Activated CD4-positive, alpha-beta memory T cell treated with anti-CD3 and anti-CD28 coated beads for 36 hours (primary cell): ENCODE data around the gene ENTREP3. TPM values are rescaled to one million over a fixed set of nuclear protein-coding genes. Genes with fewer than 3 reads are reported as not detected.

ENCODE experiments used
- CTCF ChIA-PET: fragments of 350-600 bp; sonication (Branson Sonifier 250); formaldehyde crosslinking; loops from one replicate; lab custom pipeline; 2021; ENCODE audit warnings: antibody characterized with exemption, inconsistent platforms; lab: Charles Lee
- POLR2A ChIA-PET: fragments of 350-600 bp; sonication (Branson Sonifier 250); formaldehyde crosslinking; loops from one replicate; lab custom pipeline; 2021; ENCODE audit warnings: antibody characterized with exemption; lab: Charles Lee
- DNase-seq: peaks from one replicate; pipeline ENCODE4 v3.0.0-alpha.2; 2020
- H3K27ac Mint-ChIP-seq: one replicate; pipeline ENCODE4 v1.8.0; 2021; ENCODE audit warnings: mixed read lengths
- H3K27me3 Mint-ChIP-seq: one replicate; pipeline ENCODE4 v1.8.0; 2021; ENCODE audit warnings: mixed read lengths
- H3K36me3 Mint-ChIP-seq: one replicate; pipeline ENCODE4 v1.8.0; 2021; ENCODE audit warnings: mixed read lengths
- H3K4me1 Mint-ChIP-seq: one replicate; pipeline ENCODE4 v1.8.0; 2021; ENCODE audit warnings: low read depth, mixed read lengths
- H3K4me3 Mint-ChIP-seq: one replicate; pipeline ENCODE4 v1.8.0; 2021; ENCODE audit warnings: mild to moderate bottlenecking, mixed read lengths
- H3K9me3 Mint-ChIP-seq: one replicate; pipeline ENCODE4 v1.8.0; 2021; ENCODE audit warnings: mixed read lengths
- intact Hi-C: fragments of 100-400 bp; cut with micrococcal nuclease; formaldehyde crosslinking; loops from one replicate; pipeline ENCODE4 v1.15.1; 2023
- total RNA-seq, 2 experiments: library from RNA; stranded (reverse); gene quantifications; one replicate each; pipeline ENCODE4 v1.2.3, GENCODE V29; 2021

ENTREP3 gene
- total RNA-seq, 2 experiments from 2014 or later = 32.9 to 34.1 TPM

GRCh38 chr1:155205969-155206593, 49.2 kb downstream of the ENTREP3 start:
- CTCF ChIA-PET = interaction anchor here (1.0 to 6.6 kb wide), 5 partner anchors 11 to 43 kb away, joined by 3 to 82 read pairs (median 69); partner anchors contain the start of genes KRTCAP2 and TRIM46
- no peaks in the 10 kb centered on the region for H3K9me3 Mint-ChIP-seq
- POLR2A ChIA-PET = interaction anchor here (3.3 kb wide), 1 partner anchor 45 kb away, joined by 9 read pairs; no protein-coding TSS in a partner anchor

DNA sequence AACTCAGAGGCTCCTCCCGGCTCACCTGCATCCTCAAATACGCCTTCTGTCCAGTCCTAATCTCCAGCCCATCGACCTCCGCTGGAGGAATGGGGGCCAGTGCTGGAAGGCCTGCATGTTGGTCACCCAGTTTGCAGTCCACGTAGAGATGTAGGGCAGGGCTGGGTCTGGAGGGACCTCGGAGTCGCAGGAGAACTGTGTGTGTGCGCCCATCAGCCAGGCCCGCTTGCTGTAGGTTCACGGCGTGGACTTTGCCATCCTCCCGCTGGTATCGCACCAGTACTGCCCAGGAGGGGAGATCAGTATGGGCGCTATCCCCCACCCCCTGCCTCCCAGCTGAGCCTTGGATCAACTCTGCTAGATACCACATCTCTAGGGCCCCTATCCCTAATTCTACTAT, 50.2 kb downstream of the ENTREP3 start:
- Mint-ChIP-seq H3K27ac (no peak overlapping the region), H3K36me3 (peaks cover 3% of the 10 kb centered on the region), H3K27me3 (no peaks in the 10 kb centered on the region), H3K4me1 (peaks cover 23% of the 10 kb centered on the region), H3K9me3 (no peaks in the 10 kb centered on the region), H3K4me3 (no peak overlapping the region)
- no peak for DNase-seq
- POLR2A ChIA-PET = no interaction called here
- CTCF ChIA-PET = interaction anchor here (4.9 to 6.6 kb wide), 4 partner anchors 10 to 44 kb away, joined by 52 to 82 read pairs (median 73); partner anchors contain the start of genes KRTCAP2 and TRIM46
- intact Hi-C loops = loop anchor here (5.0 kb wide), 1 partner anchor 33 kb away; the partner anchor contains the start of genes KRTCAP2 and TRIM46

More at GRCh38 chr1:155205969-155206593, 49.2 kb downstream of the ENTREP3 start:
- Mint-ChIP-seq H3K4me1 (peaks cover 29% of the 10 kb centered on the region), H3K27ac (no peak overlapping the region), H3K27me3 (no peaks in the 10 kb centered on the region), H3K36me3 (no peaks in the 10 kb centered on the region), H3K4me3 (no peak overlapping the region)
- intact Hi-C loops = loop anchor here (5.0 kb wide), 1 partner anchor 34 kb away; the partner anchor contains the start of genes KRTCAP2 and TRIM46
- DNase-seq = no peak

- Mint-ChIP-seq H3K27ac (peak overlapping the region; percentile 29), H3K36me3 (peaks cover 7% of the 10 kb centered on the region), H3K4me3 (no peak overlapping the region), H3K4me1 (peaks cover 11% of the 10 kb centered on the region), H3K27me3 (no peaks in the 10 kb centered on the region), H3K9me3 (no peaks in the 10 kb centered on the region)
- intact Hi-C loops = no loop called here
- ChIA-PET POLR2A (interaction anchor here (0.6 to 1.2 kb wide), 2 partner anchors 10 to 1283 kb away, joined by 5 to 6 read pairs; no protein-coding TSS in a partner anchor), CTCF (interaction anchor here (0.8 to 1.3 kb wide), 2 partner anchors 9 to 114 kb away, joined by 3 to 6 read pairs; no protein-coding TSS in a partner anchor)
- DNase-seq = no peak
These were observed 52.4 kb downstream of the ENTREP3 start for GRCh38 chr1:155202731-155203515.

- H3K4me3 Mint-ChIP-seq = no peak overlapping the region
- no peak for DNase-seq
- H3K4me1 Mint-ChIP-seq = peaks cover 6% of the 10 kb centered on the region
- no peaks in the 10 kb centered on the region for H3K9me3 Mint-ChIP-seq
- intact Hi-C loops = no loop called here
- peaks cover 7% of the 10 kb centered on the region for H3K36me3 Mint-ChIP-seq
- no peaks in the 10 kb centered on the region for H3K27me3 Mint-ChIP-seq
- ChIA-PET POLR2A (no interaction called here), CTCF (interaction anchor here (1.3 kb wide), 1 partner anchor 25 kb away, joined by 4 read pairs; no protein-coding TSS in a partner anchor)
- H3K27ac Mint-ChIP-seq = no peak overlapping the region
These were observed 53.1 kb downstream of the ENTREP3 start for GRCh38 chr1:155202198-155202597.

- no peaks in the 10 kb centered on the region for H3K27me3 Mint-ChIP-seq
- POLR2A ChIA-PET = no interaction called here
- CTCF ChIA-PET = interaction anchor here (0.8 to 1.3 kb wide), 2 partner anchors 24 to 26 kb away, joined by 3 to 4 read pairs; no protein-coding TSS in a partner anchor
- intact Hi-C loops = no loop called here
- DNase-seq = no peak
- no peak overlapping the region for H3K4me3 Mint-ChIP-seq
- peaks cover 7% of the 10 kb centered on the region for H3K36me3 Mint-ChIP-seq
- no peak overlapping the region for H3K27ac Mint-ChIP-seq
- no peaks in the 10 kb centered on the region for H3K9me3 Mint-ChIP-seq
- peaks cover 3% of the 10 kb centered on the region for H3K4me1 Mint-ChIP-seq
These were observed 54.4 kb downstream of the ENTREP3 start for GRCh38 chr1:155200920-155201319.

DNA sequence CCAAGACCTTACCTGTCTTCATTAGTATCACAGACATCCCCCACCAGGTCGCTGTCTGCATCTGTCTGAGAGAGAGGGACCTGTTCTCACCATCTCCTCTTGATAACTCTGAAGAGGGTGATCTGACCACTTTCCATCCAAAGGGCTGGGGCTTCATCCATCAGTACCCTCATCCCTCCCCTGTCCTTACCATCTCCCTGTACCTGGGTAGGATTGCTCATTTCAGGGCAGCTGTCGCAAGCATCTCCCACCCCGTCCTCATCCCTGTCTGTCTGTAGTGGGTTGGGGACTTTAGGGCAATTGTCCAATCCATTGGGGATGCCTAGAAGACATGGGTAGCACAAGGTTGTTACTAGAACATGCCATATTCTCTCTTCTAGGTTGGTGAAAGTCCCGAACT, 55.5 kb downstream of the ENTREP3 start:
- peaks cover 7% of the 10 kb centered on the region for H3K36me3 Mint-ChIP-seq
- no peaks in the 10 kb centered on the region for H3K27me3 Mint-ChIP-seq
- no peak overlapping the region for H3K4me3 Mint-ChIP-seq
- no peak for DNase-seq
- peaks cover 7% of the 10 kb centered on the region for H3K4me1 Mint-ChIP-seq
- H3K27ac Mint-ChIP-seq = no peak overlapping the region
- no peaks in the 10 kb centered on the region for H3K9me3 Mint-ChIP-seq
- intact Hi-C loops = no loop called here
- CTCF ChIA-PET = no interaction called here
- POLR2A ChIA-PET = no interaction called here

DNA sequence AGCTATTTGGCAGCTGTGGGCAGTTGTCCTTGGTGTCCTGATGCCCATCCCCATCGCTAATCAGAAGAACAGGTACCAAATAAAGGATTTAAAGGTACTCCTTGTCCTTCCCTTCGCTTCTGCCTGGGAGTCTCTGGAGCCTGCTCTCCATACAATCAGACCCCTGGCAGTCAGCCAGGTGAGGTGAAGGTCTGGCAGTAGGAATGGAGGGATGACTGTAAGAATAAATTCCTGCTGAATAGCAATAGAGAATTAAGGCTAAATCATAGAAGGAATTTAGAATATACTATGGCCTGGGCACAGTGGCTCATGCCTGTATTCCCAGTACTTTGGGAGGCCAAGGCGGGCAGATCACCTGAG, 56.8 kb downstream of the ENTREP3 start:
- H3K36me3 Mint-ChIP-seq = peaks cover 7% of the 10 kb centered on the region
- no peak overlapping the region for H3K4me3 Mint-ChIP-seq
- ChIA-PET POLR2A (no interaction called here), CTCF (interaction anchor here (0.7 kb wide), 1 partner anchor 95 kb away, joined by 4 read pairs; no protein-coding TSS in a partner anchor)
- H3K4me1 Mint-ChIP-seq = peaks cover 14% of the 10 kb centered on the region
- H3K9me3 Mint-ChIP-seq = no peaks in the 10 kb centered on the region
- no peak overlapping the region for H3K27ac Mint-ChIP-seq
- intact Hi-C loops = no loop called here
- no peaks in the 10 kb centered on the region for H3K27me3 Mint-ChIP-seq
- DNase-seq = no peak

- H3K9me3 Mint-ChIP-seq = no peaks in the 10 kb centered on the region
- CTCF ChIA-PET = interaction anchor here (0.7 to 6.4 kb wide), 2 partner anchors 9 to 95 kb away, joined by 4 to 77 read pairs; partner anchors contain the start of genes MTX1 and THBS3
- H3K4me3 Mint-ChIP-seq = no peak overlapping the region
- no peaks in the 10 kb centered on the region for H3K27me3 Mint-ChIP-seq
- intact Hi-C loops = no loop called here
- POLR2A ChIA-PET = no interaction called here
- no peak for DNase-seq
- H3K4me1 Mint-ChIP-seq = peaks cover 19% of the 10 kb centered on the region
- no peak overlapping the region for H3K27ac Mint-ChIP-seq
- H3K36me3 Mint-ChIP-seq = peaks cover 7% of the 10 kb centered on the region
These were observed 57.3 kb downstream of the ENTREP3 start for GRCh38 chr1:155197901-155198546.

Other genes starting within 250 kb of the ENTREP3 start
- gene DCST2, start 221.7 kb downstream of the ENTREP3 start, total RNA-seq = 1 to 10 TPM; 1.1 to 1.3 TPM
- gene DCST1, start 221.7 kb downstream of the ENTREP3 start, total RNA-seq = under 1 TPM in 1 of 2 experiments, not detected in 1; 0.14 TPM
- 10 to 100 TPM; 54.3 to 60.5 TPM for gene ADAM15, start 204.2 kb downstream of the ENTREP3 start, total RNA-seq
- gene EFNA4, start 191.7 kb downstream of the ENTREP3 start, total RNA-seq = 1 to 10 TPM; 5.0 to 6.1 TPM
- gene EFNA3, start 176.6 kb downstream of the ENTREP3 start, total RNA-seq = 1 to 10 TPM; 2.4 to 2.6 TPM
- gene EFNA1, start 127.6 kb downstream of the ENTREP3 start, total RNA-seq = under 1 TPM in 1 of 2 experiments, not detected in 1; 0.24 TPM
- gene SLC50A1, start 119.6 kb downstream of the ENTREP3 start, total RNA-seq = 10 to 100 TPM; 60.1 TPM
- 10 to 100 TPM; 34.1 to 37.7 TPM for gene DPM3, start 115.0 kb downstream of the ENTREP3 start, total RNA-seq
- 100 to 1,000 TPM; 138 to 146 TPM for gene KRTCAP2, start 82.2 kb downstream of the ENTREP3 start, total RNA-seq
- gene TRIM46, start 81.6 kb downstream of the ENTREP3 start, total RNA-seq = 1 to 10 TPM; 6.3 to 7.1 TPM
- gene THBS3, start 47.6 kb downstream of the ENTREP3 start, total RNA-seq = 10 to 100 TPM; 15.6 to 17.3 TPM
- 10 to 100 TPM; 45.2 to 47.9 TPM for gene MTX1, start 46.8 kb downstream of the ENTREP3 start, total RNA-seq
- gene SCAMP3, start 6.9 kb upstream of the ENTREP3 start, total RNA-seq = 10 to 100 TPM; 89.6 to 91.7 TPM
- gene CLK2, start 18.0 kb upstream of the ENTREP3 start, total RNA-seq = 10 to 100 TPM; 62.0 to 68.1 TPM
- 1 to 10 TPM; 1.9 to 2.4 TPM for gene HCN3, start 22.0 kb upstream of the ENTREP3 start, total RNA-seq
- gene PKLR, start 46.0 kb upstream of the ENTREP3 start, total RNA-seq = not detected
- 100 to 1,000 TPM; 378 to 395 TPM for gene FDPS, start 53.4 kb upstream of the ENTREP3 start, total RNA-seq
- 10 to 100 TPM; 23.2 to 25.4 TPM for gene RUSC1, start 65.4 kb upstream of the ENTREP3 start, total RNA-seq